IPS-20b (cell line): ENCODE data around the gene ILRUN.
"Not testable (repeated sequence)": the region's sequence is repeated elsewhere in the genome, so short reads cannot be mapped to it uniquely, and the experiment has no call there.

Experiments used
- H3K27ac ChIP-seq: one replicate; pipeline ENCODE4 v1.5.1; 2013; ENCODE audit warnings: low read length
- H3K27me3 ChIP-seq: 2 replicates; pipeline ENCODE4 v1.6.1; 2013; ENCODE audit warnings: mild to moderate bottlenecking, low read length, inconsistent platforms; ENCODE audit not compliant: insufficient read depth
- H3K36me3 ChIP-seq: 2 replicates; pipeline ENCODE4 v1.6.1; 2013; ENCODE audit warnings: low read depth, mild to moderate bottlenecking, inconsistent platforms, low read length, moderate library complexity; ENCODE audit not compliant: insufficient read depth
- H3K4me1 ChIP-seq: 2 replicates; pipeline ENCODE4 v1.6.1; 2013; ENCODE audit warnings: mild to moderate bottlenecking, control low read depth, inconsistent platforms, low read length, moderate library complexity; ENCODE audit not compliant: insufficient read depth
- H3K4me3 ChIP-seq: 2 replicates; pipeline ENCODE4 v1.5.1; 2013; ENCODE audit warnings: mild to moderate bottlenecking, low read length, inconsistent platforms
- H3K9ac ChIP-seq: 2 replicates; pipeline ENCODE4 v1.6.1; 2013; ENCODE audit warnings: low read depth, mild to moderate bottlenecking, inconsistent platforms, low read length, moderate library complexity
- H3K9me3 ChIP-seq: 2 replicates; pipeline ENCODE4 v1.6.1; 2013; ENCODE audit warnings: mild to moderate bottlenecking, low read depth, low read length, inconsistent platforms; ENCODE audit not compliant: insufficient read depth

ILRUN gene

GRCh38 chr6:34696739-34697543 is at the start of gene ILRUN:
Gene ILRUN (minus strand): TSS chr6:34696767. CDS start chr6:34696603, 164 bp downstream.
- peak within 1 kb of the TSS; percentile 86 for H3K4me3 ChIP-seq
- H3K9ac ChIP-seq: peak within 1 kb of the TSS; percentile 84
- no peaks in the 10 kb centered on the region for H3K36me3 ChIP-seq
- no peaks in the 10 kb centered on the region for H3K27me3 ChIP-seq
- no peak within 1 kb of the TSS for H3K27ac ChIP-seq
- H3K9me3 ChIP-seq: no peaks in the 10 kb centered on the region
- H3K4me1 ChIP-seq: peaks cover 4% of the 10 kb centered on the region; the same call in 1 of the 2 replicates

GRCh38 chr6:34745277-34746103 is 48.9 kb upstream of the ILRUN start:
- Histone ChIP-seq H3K9ac (no peak overlapping the region), H3K27me3 (no peaks in the 10 kb centered on the region), H3K9me3 (no peaks in the 10 kb centered on the region), H3K36me3 (no peaks in the 10 kb centered on the region), H3K27ac (no peak overlapping the region), H3K4me1 (no peaks in the 10 kb centered on the region), H3K4me3 (no peak overlapping the region)

DNA sequence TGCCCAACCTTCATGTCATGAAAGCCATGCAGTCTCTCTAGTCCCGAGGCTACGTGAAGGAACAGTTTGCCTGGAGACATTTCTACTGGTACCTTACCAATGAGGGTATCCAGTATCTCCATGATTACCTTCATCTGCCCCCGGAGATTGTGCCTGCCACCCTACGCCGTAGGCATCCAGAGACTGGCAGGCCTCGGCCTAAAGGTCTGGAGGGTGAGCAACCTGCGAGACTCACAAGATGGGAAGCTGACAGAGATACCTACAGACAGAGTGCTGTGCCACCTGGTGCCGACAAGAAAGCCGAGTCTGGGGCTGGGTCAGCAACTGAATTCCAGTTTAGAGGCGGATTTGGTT is 47.7 kb upstream of the ILRUN start:
- H3K4me3 ChIP-seq, H3K36me3 ChIP-seq, H3K4me1 ChIP-seq, H3K27ac ChIP-seq, H3K9me3 ChIP-seq, H3K27me3 ChIP-seq, H3K9ac ChIP-seq: not testable (repeated sequence)

GRCh38 chr6:34743625-34744293 is 47.2 kb upstream of the ILRUN start:
- H3K9me3 ChIP-seq: no peaks in the 10 kb centered on the region
- no peaks in the 10 kb centered on the region for H3K27me3 ChIP-seq
- H3K9ac ChIP-seq: no peak overlapping the region
- no peaks in the 10 kb centered on the region for H3K36me3 ChIP-seq
- H3K4me3 ChIP-seq: no peak overlapping the region
- no peaks in the 10 kb centered on the region for H3K4me1 ChIP-seq
- H3K27ac ChIP-seq: no peak overlapping the region

DNA sequence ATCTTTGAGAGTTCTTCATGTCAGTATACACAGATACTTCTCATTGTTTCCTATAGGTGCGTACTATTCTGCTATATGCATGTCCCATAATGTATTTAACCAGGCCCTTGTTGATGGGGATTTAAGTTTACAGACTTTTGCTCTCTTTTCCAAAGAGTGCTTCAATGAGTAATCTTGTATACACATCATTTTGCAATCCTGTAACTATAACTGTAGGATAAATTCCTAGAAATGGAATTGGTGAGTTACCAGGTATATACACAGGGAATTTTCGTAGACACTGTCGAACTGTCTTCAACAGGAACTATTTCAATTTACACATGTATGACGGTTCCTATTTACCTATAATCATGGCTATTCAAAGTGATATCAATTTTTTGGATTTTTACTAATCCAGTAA is 45.5 kb upstream of the ILRUN start:
- H3K36me3 ChIP-seq: no peaks in the 10 kb centered on the region
- H3K4me1 ChIP-seq: no peaks in the 10 kb centered on the region
- no peak overlapping the region for H3K27ac ChIP-seq
- H3K27me3 ChIP-seq: no peaks in the 10 kb centered on the region
- no peaks in the 10 kb centered on the region for H3K9me3 ChIP-seq
- no peak overlapping the region for H3K4me3 ChIP-seq
- H3K9ac ChIP-seq: no peak overlapping the region

DNA sequence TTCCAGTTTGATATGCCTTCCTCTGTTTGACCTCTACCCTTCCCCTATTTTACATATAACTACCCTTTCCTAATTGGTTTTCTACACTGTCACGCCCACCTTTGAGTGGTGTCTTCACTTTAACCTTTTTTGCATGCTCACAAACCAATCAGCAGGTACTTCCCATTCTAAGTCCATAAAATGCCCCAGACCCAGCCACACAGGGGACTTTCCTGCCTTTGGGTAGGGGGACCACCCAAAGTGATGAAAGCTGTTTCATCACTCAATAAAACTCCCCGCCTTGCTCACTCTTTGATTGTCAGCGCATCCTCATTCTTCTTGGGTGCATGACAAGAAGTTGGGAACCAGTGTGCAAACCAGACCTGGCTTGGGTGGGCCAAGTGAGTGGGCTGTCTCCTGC is 40.3 kb upstream of the ILRUN start:
- Histone ChIP-seq H3K9me3 (no peaks in the 10 kb centered on the region), H3K27ac (no peak overlapping the region), H3K4me3 (no peak overlapping the region), H3K4me1 (no peaks in the 10 kb centered on the region), H3K9ac (no peak overlapping the region), H3K27me3 (no peaks in the 10 kb centered on the region), H3K36me3 (no peaks in the 10 kb centered on the region)

DNA sequence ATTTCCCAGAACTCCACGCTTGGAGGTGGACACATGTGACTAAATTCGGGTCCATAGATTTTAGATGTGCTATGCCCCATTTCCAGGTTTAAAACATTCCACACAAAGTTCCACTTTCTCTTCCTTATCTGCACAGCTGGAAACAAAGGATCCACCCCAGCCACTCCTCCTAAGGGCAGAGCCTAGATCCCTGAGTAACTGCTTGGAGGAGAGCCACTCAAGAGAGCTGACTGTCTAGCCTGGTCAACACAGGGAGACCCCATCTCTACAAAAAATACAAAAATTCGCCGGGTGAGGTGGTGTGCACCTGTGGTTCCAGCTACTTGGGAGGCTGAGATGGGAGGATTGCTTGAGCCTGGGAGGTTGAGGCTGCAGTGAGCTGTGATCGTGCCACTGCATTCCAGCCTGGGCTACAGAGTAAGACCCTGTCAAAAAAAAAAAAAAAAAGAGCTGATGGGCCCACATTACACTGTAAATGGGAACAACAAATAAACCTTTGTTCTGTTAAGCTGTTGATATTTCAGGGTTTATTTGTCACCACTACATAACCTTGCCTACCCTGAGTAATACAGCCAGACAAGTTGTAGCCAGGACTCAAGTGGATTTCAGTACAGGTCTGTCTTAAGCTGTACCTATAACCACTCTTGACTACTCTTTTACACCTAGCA is 35.0 kb upstream of the ILRUN start:
- Histone ChIP-seq H3K27me3 (no peaks in the 10 kb centered on the region), H3K9me3 (no peaks in the 10 kb centered on the region), H3K9ac (no peak overlapping the region), H3K36me3 (no peaks in the 10 kb centered on the region), H3K27ac (no peak overlapping the region), H3K4me1 (no peaks in the 10 kb centered on the region), H3K4me3 (no peak overlapping the region)

DNA sequence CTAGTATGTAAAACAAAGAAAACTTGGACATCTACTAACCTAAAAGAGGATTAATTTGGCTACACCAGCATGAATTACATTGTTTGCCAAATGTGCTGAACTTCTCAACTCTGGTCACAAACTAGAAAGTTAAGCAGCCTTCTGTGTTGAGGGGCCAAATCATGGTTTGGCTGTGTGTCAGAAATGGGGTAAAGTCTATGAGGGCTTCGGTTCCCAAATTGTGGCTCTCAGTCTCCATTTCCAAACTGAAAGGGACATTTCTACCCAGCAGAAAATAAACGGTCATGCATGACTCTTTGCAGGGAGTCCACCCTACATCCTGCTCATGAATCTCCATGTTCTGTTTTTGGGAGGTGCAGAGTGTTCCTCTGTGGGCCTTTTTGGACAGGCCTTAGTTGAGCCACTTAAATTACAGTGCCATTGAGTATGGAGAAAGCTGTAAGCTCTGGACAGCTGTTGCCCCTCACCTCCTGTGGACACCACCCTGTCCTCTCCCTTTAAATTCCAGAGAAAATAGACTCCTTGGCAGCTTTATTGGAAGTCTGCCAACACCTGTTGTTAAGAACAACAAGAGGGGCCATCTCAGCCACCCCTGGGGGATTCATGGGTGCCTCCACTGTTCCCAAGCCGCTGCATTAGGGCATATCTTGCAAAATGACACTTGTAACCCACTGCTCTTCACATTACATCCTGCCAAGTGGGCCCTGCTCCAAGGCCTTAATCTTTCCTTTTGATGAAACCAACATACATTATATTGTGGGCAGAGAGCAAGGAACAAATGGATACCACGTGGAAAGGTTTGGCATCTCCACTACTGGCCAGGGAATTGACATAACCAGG is 33.3 kb upstream of the ILRUN start:
- Histone ChIP-seq H3K9ac (no peak overlapping the region), H3K9me3 (peaks cover 6% of the 10 kb centered on the region; the same call in 1 of the 2 replicates), H3K4me3 (no peak overlapping the region), H3K4me1 (no peaks in the 10 kb centered on the region), H3K27ac (no peak overlapping the region), H3K27me3 (no peaks in the 10 kb centered on the region), H3K36me3 (no peaks in the 10 kb centered on the region)

- Histone ChIP-seq H3K27ac (no peak overlapping the region), H3K4me3 (no peak overlapping the region), H3K9ac (no peak overlapping the region), H3K36me3 (no peaks in the 10 kb centered on the region), H3K4me1 (peaks cover 6% of the 10 kb centered on the region; the same call in 1 of the 2 replicates), H3K9me3 (peaks cover 6% of the 10 kb centered on the region; the same call in 1 of the 2 replicates), H3K27me3 (no peaks in the 10 kb centered on the region)
Observed at GRCh38 chr6:34726055-34726454, 29.5 kb upstream of the ILRUN start.

- Histone ChIP-seq H3K27ac (peak overlapping the region; percentile 56), H3K4me1 (peaks cover 12% of the 10 kb centered on the region), H3K9me3 (peaks cover 6% of the 10 kb centered on the region; the same call in 1 of the 2 replicates), H3K36me3 (no peaks in the 10 kb centered on the region), H3K4me3 (no peak overlapping the region), H3K27me3 (no peaks in the 10 kb centered on the region), H3K9ac (peak overlapping the region; percentile 49; the same call in 1 of the 2 replicates)
Observed at GRCh38 chr6:34723203-34723602, 26.6 kb upstream of the ILRUN start.
